Vagina (tissue), 2 donors: ENCODE data around the gene KCNIP4. TPM values are rescaled to one million over a fixed set of nuclear protein-coding genes. Genes with fewer than 3 reads are reported as not detected.

ENCODE experiments used
- DNase-seq, 2 donors: peaks; one replicate each; pipeline ENCODE4 v3.0.0-alpha.2; 2017; ENCODE audit errors: extremely low spot score in 2 of 2
- H3K27ac ChIP-seq: fragments of 200-600 bp; sonication (generic); one replicate; pipeline ENCODE4 v1.5.1; 2019
- H3K27me3 ChIP-seq: fragments of 200-600 bp; sonication (generic); one replicate; pipeline ENCODE4 v1.5.1; 2019
- H3K36me3 ChIP-seq, 2 donors: fragments of 200-600 bp; sonication (generic); one replicate each; pipeline ENCODE4 v1.5.1; 2017 to 2019
- H3K4me1 ChIP-seq: fragments of 200-600 bp; sonication (generic); one replicate; pipeline ENCODE4 v1.5.1; 2019
- H3K4me3 ChIP-seq, 2 donors: fragments of 200-600 bp; sonication (generic); 1 replicate in 1 of 2; 2 replicates in 1 of 2; pipeline ENCODE4 v1.5.1; 2016 to 2019
- H3K9me3 ChIP-seq: fragments of 200-600 bp; sonication (generic); one replicate; pipeline ENCODE4 v1.5.1; 2019
- CTCF ChIP-seq, 3 experiments: fragments of 450-650 bp in 2 of 3; fragments of 200-600 bp in 1 of 3; sonication (generic) in 1 of 3; IDR thresholded peaks; one replicate each; pipeline ENCODE4 v1.5.1; 2017 to 2019; ENCODE audit warnings: antibody characterized with exemption in 3 of 3, mild to moderate bottlenecking in 2 of 3, moderate library complexity in 2 of 3
- POLR2A ChIP-seq, 2 donors: fragments of 450-650 bp; IDR thresholded peaks; one replicate each; pipeline ENCODE4 v1.6.1; 2017; ENCODE audit warnings: antibody characterized with exemption in 2 of 2, mild to moderate bottlenecking in 2 of 2, moderate library complexity in 2 of 2
- POLR2AphosphoS5 ChIP-seq, 2 donors: sonication (generic); formaldehyde crosslinking; IDR thresholded peaks; one replicate each; pipeline ENCODE4 v1.9.0; 2017; ENCODE audit warnings: antibody characterized with exemption in 2 of 2, mild to moderate bottlenecking in 2 of 2, low read depth in 1 of 2; ENCODE audit not compliant: insufficient read depth in 1 of 2
- intact Hi-C: fragments of 100-400 bp; cut with DNase I; formaldehyde crosslinking; loops from one replicate; pipeline ENCODE4 v1.15.1; 2023
- total RNA-seq: library from RNA; depleted of rRNA; stranded (reverse); fragments of >200 nt; gene quantifications from one replicate; pipeline ENCODE4 v1.2.3, GENCODE V29; 2016

The KCNIP4 gene
- total RNA-seq, 1 donor from 2014 or later, result not detected

GRCh38 chr4:21177871-21178270, 770.7 kb downstream of the KCNIP4 start:
- Histone ChIP-seq H3K36me3 (no peaks in the 10 kb centered on the region), H3K27me3 (no peaks in the 10 kb centered on the region), H3K4me1 (no peaks in the 10 kb centered on the region), H3K27ac (no peak overlapping the region), H3K4me3 (no peak overlapping the region), H3K9me3 (no peaks in the 10 kb centered on the region)
- intact Hi-C loops, result no loop called here
- DNase-seq, result no peak
- no peak for TF ChIP-seq CTCF (IDR thresholded peaks at IDR 0.05)
- no peak for TF ChIP-seq POLR2AphosphoS5 (IDR thresholded peaks at IDR 0.05; ENCODE audit: insufficient read depth in 1 of 2, low read depth in 1 of 2)
- TF ChIP-seq POLR2A (IDR thresholded peaks at IDR 0.05), result no peak

GRCh38 chr4:21177092-21177491, 771.5 kb downstream of the KCNIP4 start:
- H3K27ac ChIP-seq, result no peak overlapping the region
- no peak for TF ChIP-seq POLR2A (IDR thresholded peaks at IDR 0.05)
- no peak for TF ChIP-seq CTCF (IDR thresholded peaks at IDR 0.05)
- no peak for TF ChIP-seq POLR2AphosphoS5 (IDR thresholded peaks at IDR 0.05; ENCODE audit: insufficient read depth in 1 of 2, low read depth in 1 of 2)
- no peaks in the 10 kb centered on the region for H3K9me3 ChIP-seq
- DNase-seq, result no peak
- no peaks in the 10 kb centered on the region for H3K27me3 ChIP-seq
- H3K4me3 ChIP-seq, result no peak overlapping the region
- intact Hi-C loops, result no loop called here
- no peaks in the 10 kb centered on the region for H3K4me1 ChIP-seq
- H3K36me3 ChIP-seq, result no peaks in the 10 kb centered on the region

- no peaks in the 10 kb centered on the region for H3K27me3 ChIP-seq
- no peak overlapping the region for H3K27ac ChIP-seq
- H3K4me1 ChIP-seq, result no peaks in the 10 kb centered on the region
- intact Hi-C loops, result no loop called here
- H3K9me3 ChIP-seq, result no peaks in the 10 kb centered on the region
- H3K36me3 ChIP-seq, result no peaks in the 10 kb centered on the region
- TF ChIP-seq POLR2A (IDR thresholded peaks at IDR 0.05) (no peak), CTCF (IDR thresholded peaks at IDR 0.05) (no peak), POLR2AphosphoS5 (IDR thresholded peaks at IDR 0.05; ENCODE audit: insufficient read depth in 1 of 2, low read depth in 1 of 2) (no peak)
- no peak for DNase-seq
- no peak overlapping the region for H3K4me3 ChIP-seq
Observed at GRCh38 chr4:21167711-21168110, 780.9 kb downstream of the KCNIP4 start.

- Histone ChIP-seq H3K4me1 (no peaks in the 10 kb centered on the region), H3K4me3 (no peak overlapping the region), H3K36me3 (no peaks in the 10 kb centered on the region), H3K9me3 (no peaks in the 10 kb centered on the region), H3K27ac (no peak overlapping the region), H3K27me3 (no peaks in the 10 kb centered on the region)
- no peak for TF ChIP-seq CTCF (IDR thresholded peaks at IDR 0.05)
- no peak for TF ChIP-seq POLR2AphosphoS5 (IDR thresholded peaks at IDR 0.05; ENCODE audit: insufficient read depth in 1 of 2, low read depth in 1 of 2)
- no peak for TF ChIP-seq POLR2A (IDR thresholded peaks at IDR 0.05)
- no peak for DNase-seq
- intact Hi-C loops, result no loop called here
Observed at GRCh38 chr4:21155367-21155766, 793.2 kb downstream of the KCNIP4 start.

- intact Hi-C loops, result no loop called here
- no peak overlapping the region for H3K27ac ChIP-seq
- no peaks in the 10 kb centered on the region for H3K9me3 ChIP-seq
- H3K4me1 ChIP-seq, result no peaks in the 10 kb centered on the region
- TF ChIP-seq POLR2AphosphoS5 (IDR thresholded peaks at IDR 0.05; ENCODE audit: insufficient read depth in 1 of 2, low read depth in 1 of 2) (no peak), POLR2A (IDR thresholded peaks at IDR 0.05) (no peak), CTCF (IDR thresholded peaks at IDR 0.05) (no peak)
- H3K4me3 ChIP-seq, result no peak overlapping the region
- DNase-seq, result no peak
- no peaks in the 10 kb centered on the region for H3K27me3 ChIP-seq
- H3K36me3 ChIP-seq, result no peaks in the 10 kb centered on the region
Observed at GRCh38 chr4:21139327-21139726, 809.2 kb downstream of the KCNIP4 start.
